K562 (cell line): ENCODE results near the gene SLC2A10. TPM values are rescaled to one million over a fixed set of nuclear protein-coding genes. Genes with fewer than 3 reads are reported as not detected.

ENCODE experiments used
- AFF1 ChIP-seq, 2 experiments: fragments of 450-650 bp; IDR thresholded peaks; 2 replicates each; pipeline ENCODE4 v1.6.1; 2018; ENCODE audit warnings: mild to moderate bottlenecking in 2 of 2, low read depth in 1 of 2; ENCODE audit not compliant: partially characterized antibody in 2 of 2
- CAMTA2 ChIP-seq: fragments of 250-450 bp; sonication (Bioruptor Pico); conservative IDR thresholded peaks from 2 replicates; pipeline ENCODE4 v1.5.1; 2022
- CREM ChIP-seq: IDR thresholded peaks from 2 replicates; pipeline ENCODE4 v1.6.1; 2014; ENCODE audit warnings: antibody characterized with exemption, low read depth
- DMBX1 ChIP-seq: fragments of 250-450 bp; sonication (Bioruptor Pico); IDR thresholded peaks from 2 replicates; pipeline ENCODE4 v1.8.0; 2022; ENCODE audit warnings: inconsistent platforms, mild to moderate bottlenecking, moderate library complexity, borderline replicate concordance
- EP400 ChIP-seq: fragments of 450-650 bp; IDR thresholded peaks from 2 replicates; pipeline ENCODE4 v1.6.1; 2017; ENCODE audit warnings: antibody characterized with exemption, mild to moderate bottlenecking, moderate library complexity
- ESRRA ChIP-seq: fragments of 450-650 bp; IDR thresholded peaks from 2 replicates; pipeline ENCODE4 v1.6.1; 2014; ENCODE audit warnings: low read depth, mild to moderate bottlenecking, moderate library complexity, borderline replicate concordance
- ETV5 ChIP-seq: sonication (generic); formaldehyde crosslinking; IDR thresholded peaks from 2 replicates; pipeline ENCODE4 v1.4.0; 2020; ENCODE audit warnings: low read depth, mild to moderate bottlenecking, missing genetic modification reagents
- FOXA3 ChIP-seq, 2 experiments: fragments of 450-650 bp in 1 of 2; sonication (generic) in 1 of 2; formaldehyde crosslinking; IDR thresholded peaks in 1 of 2; conservative IDR thresholded peaks in 1 of 2; 2 replicates each; pipeline versions ENCODE4 v1.4.0 to v1.8.0; 2020 to 2022; ENCODE audit warnings: mild to moderate bottlenecking in 2 of 2, missing genetic modification reagents in 1 of 2
- HCFC1 ChIP-seq: IDR thresholded peaks from 2 replicates; pipeline ENCODE4 v1.6.1; 2012; ENCODE audit warnings: low read depth, low read length, improper control_type of control experiment
- ID3 ChIP-seq, 2 experiments: fragments of 250-450 bp in 1 of 2; fragments of 450-650 bp in 1 of 2; sonication (Bioruptor Pico) in 1 of 2; IDR thresholded peaks; 2 replicates each; pipeline versions ENCODE4 v1.6.1 to v1.8.0; 2016 to 2021; ENCODE audit warnings: mild to moderate bottlenecking in 2 of 2, moderate library complexity in 2 of 2, missing compliant biosample characterization in 1 of 2, missing genetic modification characterization in 1 of 2
- JUNB ChIP-seq: fragments of 450-650 bp; formaldehyde crosslinking; conservative IDR thresholded peaks from 2 replicates; pipeline ENCODE4 v1.4.0; 2020; ENCODE audit warnings: mild to moderate bottlenecking
- MEF2A ChIP-seq: IDR thresholded peaks from 2 replicates; pipeline ENCODE4 v1.6.1; 2011; ENCODE audit warnings: low read depth, mild to moderate bottlenecking, low read length, moderate library complexity; ENCODE audit not compliant: control insufficient read depth
- NFIX ChIP-seq: fragments of 250-450 bp; sonication (Bioruptor Pico); IDR thresholded peaks from 2 replicates; pipeline ENCODE4 v1.4.0; 2020; ENCODE audit warnings: low read depth, mild to moderate bottlenecking, moderate library complexity
- PKNOX1 ChIP-seq: fragments of 450-650 bp; IDR thresholded peaks from 2 replicates; pipeline ENCODE4 v1.6.1; 2016
- TBP ChIP-seq: optimal IDR thresholded peaks from 2 replicates; pipeline ENCODE3; 2011; ENCODE audit warnings: low read depth, low read length, improper control_type of control experiment
- TCF7 ChIP-seq: sonication (generic); IDR thresholded peaks from 2 replicates; pipeline ENCODE4 v1.6.1; 2016; ENCODE audit warnings: antibody characterized with exemption, borderline replicate concordance
- ZBTB1 ChIP-seq: sonication (generic); formaldehyde crosslinking; IDR thresholded peaks from 2 replicates; pipeline ENCODE4 v1.8.1; 2023; ENCODE audit warnings: missing genetic modification reagents, low read depth, mild to moderate bottlenecking, borderline replicate concordance
- ZC3H4 ChIP-seq: sonication (generic); formaldehyde crosslinking; IDR thresholded peaks from 2 replicates; pipeline ENCODE4 v1.9.0; 2021; ENCODE audit warnings: missing genetic modification reagents, borderline replicate concordance
- ZNF408 ChIP-seq: fragments of 250-450 bp; sonication (Bioruptor Pico); IDR thresholded peaks from 2 replicates; pipeline ENCODE4 v1.4.0; 2020; ENCODE audit warnings: low read depth, mild to moderate bottlenecking, moderate library complexity
- ZNF717 ChIP-seq: fragments of 250-450 bp; sonication (Bioruptor Pico); IDR thresholded peaks from 2 replicates; pipeline ENCODE4 v1.5.0; 2021
- ZNF785 ChIP-seq: fragments of 250-450 bp; sonication (Bioruptor Pico); IDR thresholded peaks from 2 replicates; pipeline ENCODE4 v1.4.0; 2020; ENCODE audit warnings: mild to moderate bottlenecking
- polyA plus RNA-seq, 8 experiments: library from polyadenylated mRNA; depleted of rRNA in 4 of 8; stranded (reverse) in 5 of 8; unstranded in 3 of 8; fragments of >200 nt; fragmentation: Nextera tagmentation in 2 of 8; fragmentation: Illumina TruSeq in 1 of 8; extraction: Ambion mirVana in 2 of 8; extraction: Trizol in 1 of 8; gene quantifications; 2 replicates each; pipeline versions ENCODE4 v1.2.1 to v1.2.3, GENCODE V29; 2011 to 2014; ENCODE audit warnings: inconsistent platforms in 1 of 8, missing spikeins in 1 of 8
- total RNA-seq, 7 experiments: library from RNA; depleted of rRNA in 6 of 7; stranded (reverse); fragments of >200 nt in 6 of 7; fragmentation: Illumina TruSeq in 2 of 7; extraction: Trizol in 2 of 7; gene quantifications; 2 replicates each; pipeline versions ENCODE4 v1.2.1 to v1.2.3, GENCODE V29; 2011 to 2021; ENCODE audit warnings: low replicate concordance in 1 of 7

The SLC2A10 gene
- total and polyA plus RNA-seq, 9 of the 15 experiments (the other 6 are each of a cell fraction or from before 2014, with no cell fraction given): 0.01 to 1.8 (median 0.10) TPM

GRCh38 chr20:46689082-46689753 is 20.2 kb upstream of the SLC2A10 start, which contains the start of gene TP53RK (continued):
- peak; percentile 71; the same call in 1 of the 2 replicates for TF ChIP-seq ZNF717 (CRISPR knock-in tag)
- TF ChIP-seq NFIX (CRISPR knock-in tag): no peak
- no peak for TF ChIP-seq ZNF785 (CRISPR knock-in tag)
- peak; percentile 47; the same call in 1 of the 2 replicates for TF ChIP-seq EP400
- 0 out of 2 replicates have a peak, but pooled peaks have one; percentile 26 for TF ChIP-seq ESRRA
- no peak for TF ChIP-seq AFF1 (IDR thresholded peaks at IDR 0.05; ENCODE audit: low read depth in 1 of 2, partially characterized antibody in 2 of 2)
- peak; percentile 15; the same call in 1 of the 2 replicates for TF ChIP-seq CREM
- TF ChIP-seq JUNB: no peak
- no peak for TF ChIP-seq TCF7
- TF ChIP-seq FOXA3 (CRISPR knock-in tag; conservative IDR thresholded peaks at IDR 0.05 in 1 of 2, IDR thresholded peaks at IDR 0.05 in 1 of 2): no peak
- peak; percentile 67; the same call in 1 of the 2 replicates for TF ChIP-seq ZBTB1 (CRISPR knock-in tag)
- TF ChIP-seq ETV5 (CRISPR knock-in tag): peak; percentile 42; the same call in 1 of the 2 replicates
- no peak for TF ChIP-seq ID3 (CRISPR knock-in tag; IDR thresholded peaks at IDR 0.05)
- TF ChIP-seq ID3 (tag; IDR thresholded peaks at IDR 0.05): peak; percentile 44; the same call in 1 of the 2 replicates
- TF ChIP-seq DMBX1: no peak
- TF ChIP-seq CAMTA2 (CRISPR knock-in tag): no peak
- TF ChIP-seq MEF2A: no peak
- peak; percentile 73 for TF ChIP-seq PKNOX1
- TF ChIP-seq HCFC1: peak; percentile 25; the same call in 1 of the 2 replicates
- no peak for TF ChIP-seq ZC3H4 (CRISPR knock-in tag)
- TF ChIP-seq TBP: peak; percentile 86
- TF ChIP-seq ZNF408 (CRISPR knock-in tag): no peak
